Breast epithelium (tissue), 4 donors: Measurements from ENCODE around the gene EPHA2. TPM values are rescaled to one million over a fixed set of nuclear protein-coding genes. Genes with fewer than 3 reads are reported as not detected.
A peak's percentile ranks its signal among the peaks of the same experiment; 100 is the strongest.

Experiments
- DNase-seq, 2 donors: peaks; one replicate each; pipeline ENCODE4 v3.0.0-alpha.2; 2019; ENCODE audit warnings: low spot score in 2 of 2
- H3K27ac ChIP-seq, 2 donors: fragments of 200-600 bp; sonication (generic) in 1 of 2; one replicate each; pipeline ENCODE4 v1.5.1; 2016 to 2019; ENCODE audit warnings: mild to moderate bottlenecking in 1 of 2
- H3K27me3 ChIP-seq, 2 donors: fragments of 200-600 bp; sonication (generic) in 1 of 2; one replicate each; pipeline versions ENCODE4 v1.5.1 to v1.6.0; 2017 to 2019; ENCODE audit warnings: control low read depth in 1 of 2, mild to moderate bottlenecking in 1 of 2
- H3K36me3 ChIP-seq: fragments of 200-600 bp; one replicate; pipeline ENCODE4 v1.5.1; 2019
- H3K4me1 ChIP-seq, 2 donors: fragments of 200-600 bp; sonication (generic); one replicate each; pipeline ENCODE4 v1.5.1; 2016 to 2019; ENCODE audit warnings: control low read depth in 1 of 2
- H3K4me3 ChIP-seq, 3 donors: fragments of 200-600 bp; sonication (generic); 1 replicate in 2 of 3; 2 replicates in 1 of 3; pipeline ENCODE4 v1.5.1; 2016 to 2019; ENCODE audit warnings: mild to moderate bottlenecking in 3 of 3, moderate library complexity in 2 of 3
- H3K9me3 ChIP-seq, 2 donors: fragments of 200-600 bp; sonication (generic) in 1 of 2; one replicate each; pipeline ENCODE4 v1.5.1; 2016 to 2019; ENCODE audit warnings: control low read depth in 1 of 2
- POLR2A ChIP-seq: fragments of 450-650 bp; IDR thresholded peaks from one replicate; pipeline ENCODE4 v1.6.1; 2016; ENCODE audit warnings: antibody characterized with exemption, mild to moderate bottlenecking, moderate library complexity
- POLR2AphosphoS5 ChIP-seq, 3 donors: sonication (generic); formaldehyde crosslinking; IDR thresholded peaks; one replicate each; pipeline ENCODE4 v1.6.1; 2017; ENCODE audit warnings: antibody characterized with exemption in 3 of 3
- intact Hi-C: fragments of 100-400 bp; cut with DNase I; formaldehyde crosslinking; loops from one replicate; pipeline ENCODE4 v1.15.1; 2023; ENCODE audit warnings: low total_unique reads
- total RNA-seq, 3 donors: library from RNA; depleted of rRNA; stranded (reverse); fragments of >200 nt; gene quantifications; one replicate each; pipeline ENCODE4 v1.1.0, GENCODE V29; 2016
- TF ChIP-seq, protein P1 (sequence below), 3 donors: fragments of 450-650 bp; IDR thresholded peaks; one replicate each; pipeline ENCODE4 v1.5.1; 2016 to 2017; ENCODE audit warnings: antibody characterized with exemption in 3 of 3, mild to moderate bottlenecking in 3 of 3, moderate library complexity in 3 of 3

Gene EPHA2
- total RNA-seq, 3 donors from 2014 or later = 5.8 to 18.4 (median 16.7) TPM

DNA sequence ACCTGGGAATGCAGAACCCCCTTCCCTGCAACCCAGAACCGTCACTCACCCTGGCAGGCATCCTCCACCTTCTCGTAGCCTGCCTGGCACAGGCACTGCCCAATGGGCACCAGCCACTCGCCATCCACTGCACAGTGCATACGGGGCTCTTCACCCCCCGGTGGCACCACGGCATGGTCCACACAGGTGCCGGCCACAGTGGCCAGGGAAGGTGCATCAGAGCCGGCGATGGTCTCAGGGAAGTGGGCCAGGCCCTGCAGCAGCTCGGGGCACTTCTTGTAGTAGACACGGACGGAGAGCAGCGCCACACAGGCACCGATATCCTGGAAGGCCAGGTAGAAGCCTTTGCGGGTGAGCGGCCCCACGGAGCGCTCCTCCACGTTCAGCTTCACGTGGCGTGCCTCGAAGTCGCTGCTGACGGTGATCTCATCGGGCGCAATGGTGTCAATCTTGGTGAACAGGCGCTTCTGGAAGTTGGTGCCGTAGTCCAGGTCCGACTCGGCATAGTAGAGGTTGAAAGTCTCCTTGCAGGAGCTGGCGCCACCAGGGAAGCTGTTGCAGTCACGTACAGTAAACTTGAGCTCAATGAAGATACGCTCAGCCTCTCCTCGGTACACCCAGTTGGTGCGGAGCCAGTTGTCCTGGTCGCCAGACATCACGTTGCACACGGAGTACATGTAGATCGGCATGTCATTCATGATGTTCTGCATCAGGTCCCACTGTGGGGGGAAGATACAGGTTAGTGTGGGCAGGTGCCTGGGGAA lies 7.4 kb downstream of the EPHA2 start:
- intact Hi-C loops = no loop called here

DNA sequence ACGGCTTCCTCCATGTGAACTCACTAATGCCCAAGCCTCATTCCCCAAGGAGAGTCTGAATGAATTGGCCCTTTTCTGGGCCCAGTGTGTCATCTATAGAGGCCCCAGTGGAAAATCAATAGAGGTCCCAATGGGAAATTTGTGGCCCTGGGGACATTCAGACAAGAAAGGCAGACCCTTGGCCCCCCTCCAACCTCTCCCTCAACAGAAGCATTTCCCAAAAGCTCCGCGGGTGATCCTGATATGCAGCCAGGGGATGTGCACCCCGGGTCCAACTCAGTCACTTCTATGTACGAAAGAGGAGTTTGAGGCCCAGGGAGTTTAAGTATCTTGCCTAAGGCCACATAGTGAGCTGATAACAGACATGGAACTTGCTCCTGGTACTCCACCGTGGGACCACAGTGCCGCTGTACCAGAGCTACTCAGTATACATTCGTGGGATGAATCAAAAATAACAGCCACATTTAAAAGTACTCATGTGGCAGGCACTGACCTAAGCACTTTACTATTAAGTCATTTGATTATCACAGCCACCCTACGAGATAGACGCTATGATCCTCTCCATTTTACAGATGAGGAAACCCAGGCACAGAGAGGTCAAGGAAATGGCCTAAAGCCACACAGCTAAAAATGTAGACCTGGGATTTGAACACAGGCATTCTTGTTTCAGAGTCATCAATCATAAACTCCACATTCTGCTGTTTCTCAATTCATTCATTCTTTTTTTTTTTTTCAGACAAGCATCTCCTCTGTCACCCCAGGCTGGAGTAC lies 8.5 kb downstream of the EPHA2 start:
- H3K36me3 ChIP-seq = no peaks in the 10 kb centered on the region
- no peaks in the 10 kb centered on the region for H3K9me3 ChIP-seq
- H3K27me3 ChIP-seq = no peaks in the 10 kb centered on the region
- no peak for DNase-seq
- peak overlapping the region; percentile 83 to 84 for H3K27ac ChIP-seq
- H3K4me3 ChIP-seq = no peak overlapping the region
- H3K4me1 ChIP-seq = peaks cover 12 to 24% of the 10 kb centered on the region in 2 donors
- no peak for TF ChIP-seq POLR2AphosphoS5 (IDR thresholded peaks at IDR 0.05)
- TF ChIP-seq, protein P1, sequence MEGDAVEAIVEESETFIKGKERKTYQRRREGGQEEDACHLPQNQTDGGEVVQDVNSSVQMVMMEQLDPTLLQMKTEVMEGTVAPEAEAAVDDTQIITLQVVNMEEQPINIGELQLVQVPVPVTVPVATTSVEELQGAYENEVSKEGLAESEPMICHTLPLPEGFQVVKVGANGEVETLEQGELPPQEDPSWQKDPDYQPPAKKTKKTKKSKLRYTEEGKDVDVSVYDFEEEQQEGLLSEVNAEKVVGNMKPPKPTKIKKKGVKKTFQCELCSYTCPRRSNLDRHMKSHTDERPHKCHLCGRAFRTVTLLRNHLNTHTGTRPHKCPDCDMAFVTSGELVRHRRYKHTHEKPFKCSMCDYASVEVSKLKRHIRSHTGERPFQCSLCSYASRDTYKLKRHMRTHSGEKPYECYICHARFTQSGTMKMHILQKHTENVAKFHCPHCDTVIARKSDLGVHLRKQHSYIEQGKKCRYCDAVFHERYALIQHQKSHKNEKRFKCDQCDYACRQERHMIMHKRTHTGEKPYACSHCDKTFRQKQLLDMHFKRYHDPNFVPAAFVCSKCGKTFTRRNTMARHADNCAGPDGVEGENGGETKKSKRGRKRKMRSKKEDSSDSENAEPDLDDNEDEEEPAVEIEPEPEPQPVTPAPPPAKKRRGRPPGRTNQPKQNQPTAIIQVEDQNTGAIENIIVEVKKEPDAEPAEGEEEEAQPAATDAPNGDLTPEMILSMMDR (IDR thresholded peaks at IDR 0.05) = no peak
- no peak for TF ChIP-seq POLR2A
- intact Hi-C loops = no loop called here

More for the DNA sequence above, 7.4 kb downstream of the EPHA2 start:
- H3K27ac ChIP-seq = peak overlapping the region in 1 of 2 donors; percentile 26
- H3K4me3 ChIP-seq = no peak overlapping the region
- H3K36me3 ChIP-seq = no peaks in the 10 kb centered on the region
- no peak for DNase-seq
- H3K4me1 ChIP-seq = peaks cover 20 to 31% of the 10 kb centered on the region in 2 donors
- no peaks in the 10 kb centered on the region for H3K27me3 ChIP-seq
- H3K9me3 ChIP-seq = no peaks in the 10 kb centered on the region
- TF ChIP-seq POLR2A = no peak
- TF ChIP-seq POLR2AphosphoS5 (IDR thresholded peaks at IDR 0.05) = no peak
- TF ChIP-seq, protein P1 (IDR thresholded peaks at IDR 0.05) = no peak

DNA sequence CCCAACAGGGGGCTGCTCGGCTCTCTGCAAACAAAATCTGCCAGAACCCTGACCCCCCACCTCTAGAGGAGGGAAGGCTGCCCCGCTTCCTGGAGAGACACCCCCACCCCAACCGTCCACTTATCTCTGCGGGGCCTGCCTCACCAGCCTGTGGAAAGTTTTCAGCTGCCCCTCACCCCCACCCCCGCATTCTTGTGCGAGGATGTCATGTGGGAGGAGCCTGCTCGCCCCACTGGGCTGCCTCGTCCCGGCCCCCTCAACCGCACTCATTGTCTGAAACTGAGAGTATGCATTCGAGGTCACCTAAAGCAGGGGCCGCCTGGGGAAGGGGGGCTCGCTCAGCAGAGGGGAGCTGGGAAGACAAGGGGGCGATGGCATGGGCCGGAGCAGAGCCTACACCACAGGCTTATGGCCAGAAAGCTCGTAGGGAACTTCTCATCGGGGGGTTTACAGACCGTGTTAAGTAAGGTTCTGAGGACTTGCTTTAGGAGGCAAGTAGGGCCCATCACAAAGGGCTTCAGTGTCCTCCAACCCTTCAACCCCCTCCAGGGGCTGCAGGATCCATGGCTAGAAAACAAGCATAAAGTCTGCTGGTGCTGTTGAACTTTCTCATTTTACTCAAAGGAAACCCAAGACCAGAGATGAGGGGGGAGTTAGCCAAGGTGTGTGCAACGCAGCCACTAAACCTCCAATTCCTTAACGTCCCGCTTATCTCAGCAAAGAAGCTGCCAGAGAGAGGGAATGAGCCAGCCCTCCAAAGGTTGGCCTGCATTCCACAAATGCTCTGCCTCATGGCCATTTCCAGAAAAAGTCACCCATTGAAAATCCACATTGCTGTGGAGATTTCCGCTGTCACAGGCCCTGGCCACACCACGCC lies 9.4 kb downstream of the EPHA2 start:
- DNase-seq = peak; percentile 67 to 82
- H3K4me1 ChIP-seq = peaks cover 12 to 27% of the 10 kb centered on the region in 2 donors
- H3K36me3 ChIP-seq = no peaks in the 10 kb centered on the region
- H3K27ac ChIP-seq = peak overlapping the region; percentile 83 to 84
- no peak for TF ChIP-seq POLR2A
- TF ChIP-seq, protein P1 (IDR thresholded peaks at IDR 0.05) = no peak
- peak in 1 of 3 donors; percentile 26 for TF ChIP-seq POLR2AphosphoS5 (IDR thresholded peaks at IDR 0.05)
- H3K4me3 ChIP-seq = peak overlapping the region; percentile 23 to 54 (median 31)
- H3K27me3 ChIP-seq = no peaks in the 10 kb centered on the region
- intact Hi-C loops = no loop called here
- no peaks in the 10 kb centered on the region for H3K9me3 ChIP-seq

DNA sequence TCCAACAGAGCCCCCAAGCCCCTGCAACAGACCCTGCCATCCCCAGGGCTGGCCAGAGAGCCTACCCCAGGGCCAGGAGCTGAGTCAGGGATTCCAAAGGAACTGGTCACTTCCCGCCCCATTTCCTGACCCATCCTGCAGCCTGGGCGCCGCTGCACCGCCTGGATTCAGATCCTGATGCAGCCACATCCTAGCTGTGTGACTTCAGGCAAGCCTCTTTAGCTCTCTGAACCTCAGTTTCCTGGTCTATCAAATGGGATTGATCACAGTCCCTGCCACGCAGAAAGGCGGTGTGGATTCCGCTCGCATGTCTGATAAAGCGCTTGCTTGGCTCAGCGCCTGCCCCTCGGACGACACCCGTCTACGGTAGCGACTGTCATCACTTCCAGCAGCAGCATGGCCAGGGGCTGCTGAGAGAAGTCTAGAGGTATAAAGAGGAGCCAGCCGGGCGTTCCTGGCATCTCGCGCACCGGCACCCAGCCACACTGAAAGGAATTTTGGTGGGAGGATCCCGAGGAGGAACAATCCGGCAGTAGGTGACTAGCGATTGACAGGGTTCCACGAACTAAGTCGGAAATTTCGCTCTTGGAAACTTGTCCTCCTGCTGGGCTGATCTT lies 10.1 kb downstream of the EPHA2 start:
- Histone ChIP-seq H3K36me3 (no peaks in the 10 kb centered on the region), H3K27ac (peak overlapping the region; percentile 83 to 84), H3K4me1 (peaks cover 12 to 19% of the 10 kb centered on the region in 2 donors), H3K4me3 (peak overlapping the region; percentile 23 to 54 (median 31)), H3K27me3 (no peaks in the 10 kb centered on the region), H3K9me3 (no peaks in the 10 kb centered on the region)
- TF ChIP-seq, protein P1 (IDR thresholded peaks at IDR 0.05) = no peak
- TF ChIP-seq POLR2AphosphoS5 (IDR thresholded peaks at IDR 0.05) = peak in 2 of 3 donors; percentile 46 to 61
- TF ChIP-seq POLR2A = no peak
- DNase-seq = peak in 1 of 2 donors; percentile 81
- intact Hi-C loops = no loop called here
